Breast epithelium (tissue), 3 donors: Measurements from ENCODE around the gene RPN1.
"Not testable (repeated sequence)": the region's sequence is repeated elsewhere in the genome, so short reads cannot be mapped to it uniquely, and the experiment has no call there.

Experiments
- POLR2A ChIP-seq: fragments of 450-650 bp; IDR thresholded peaks from one replicate; pipeline ENCODE4 v1.6.1; 2016; ENCODE audit warnings: antibody characterized with exemption, mild to moderate bottlenecking, moderate library complexity
- POLR2AphosphoS5 ChIP-seq, 3 donors: sonication (generic); formaldehyde crosslinking; IDR thresholded peaks; one replicate each; pipeline ENCODE4 v1.6.1; 2017; ENCODE audit warnings: antibody characterized with exemption in 3 of 3
- TF ChIP-seq, protein P1 (sequence below), 3 donors: fragments of 450-650 bp; IDR thresholded peaks; one replicate each; pipeline ENCODE4 v1.5.1; 2016 to 2017; ENCODE audit warnings: antibody characterized with exemption in 3 of 3, mild to moderate bottlenecking in 3 of 3, moderate library complexity in 3 of 3

DNA sequence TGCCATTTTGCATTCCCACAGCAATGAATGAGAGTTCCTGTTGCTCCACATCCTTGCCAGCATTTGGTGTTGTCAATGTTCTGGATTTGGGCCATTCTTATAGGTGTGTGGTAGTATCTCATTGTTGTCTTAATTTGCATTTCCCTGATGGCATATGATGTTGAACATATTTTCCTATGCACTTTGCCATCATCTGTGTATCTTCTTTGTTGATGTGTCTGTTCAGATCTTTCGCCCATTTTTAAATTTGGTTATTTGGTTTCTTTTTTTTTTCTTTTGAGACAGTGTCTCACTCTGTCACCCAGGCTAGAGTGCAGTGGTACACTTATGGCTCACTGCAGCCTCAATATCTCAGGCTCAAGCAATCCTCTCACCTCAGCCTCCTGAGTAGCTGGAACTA, 60.6 kb downstream of the RPN1 start:
- TF ChIP-seq POLR2AphosphoS5 (IDR thresholded peaks at IDR 0.05); POLR2A: not testable (repeated sequence)
- TF ChIP-seq, protein P1, sequence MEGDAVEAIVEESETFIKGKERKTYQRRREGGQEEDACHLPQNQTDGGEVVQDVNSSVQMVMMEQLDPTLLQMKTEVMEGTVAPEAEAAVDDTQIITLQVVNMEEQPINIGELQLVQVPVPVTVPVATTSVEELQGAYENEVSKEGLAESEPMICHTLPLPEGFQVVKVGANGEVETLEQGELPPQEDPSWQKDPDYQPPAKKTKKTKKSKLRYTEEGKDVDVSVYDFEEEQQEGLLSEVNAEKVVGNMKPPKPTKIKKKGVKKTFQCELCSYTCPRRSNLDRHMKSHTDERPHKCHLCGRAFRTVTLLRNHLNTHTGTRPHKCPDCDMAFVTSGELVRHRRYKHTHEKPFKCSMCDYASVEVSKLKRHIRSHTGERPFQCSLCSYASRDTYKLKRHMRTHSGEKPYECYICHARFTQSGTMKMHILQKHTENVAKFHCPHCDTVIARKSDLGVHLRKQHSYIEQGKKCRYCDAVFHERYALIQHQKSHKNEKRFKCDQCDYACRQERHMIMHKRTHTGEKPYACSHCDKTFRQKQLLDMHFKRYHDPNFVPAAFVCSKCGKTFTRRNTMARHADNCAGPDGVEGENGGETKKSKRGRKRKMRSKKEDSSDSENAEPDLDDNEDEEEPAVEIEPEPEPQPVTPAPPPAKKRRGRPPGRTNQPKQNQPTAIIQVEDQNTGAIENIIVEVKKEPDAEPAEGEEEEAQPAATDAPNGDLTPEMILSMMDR (IDR thresholded peaks at IDR 0.05) = not testable (repeated sequence)
